HG03060 (cell line): ENCODE results near the gene STX5.
"Not testable (repeated sequence)": the region's sequence is repeated elsewhere in the genome, so short reads cannot be mapped to it uniquely, and the experiment has no call there.

ENCODE experiments used
- ATAC-seq: cut with Tn5 transposase; IDR thresholded peaks from one replicate; pipeline ENCODE4 v1.9.1; 2021; ENCODE audit warnings: low read depth, moderate number of reproducible peaks; ENCODE audit not compliant: unreplicated experiment

Gene STX5

DNA sequence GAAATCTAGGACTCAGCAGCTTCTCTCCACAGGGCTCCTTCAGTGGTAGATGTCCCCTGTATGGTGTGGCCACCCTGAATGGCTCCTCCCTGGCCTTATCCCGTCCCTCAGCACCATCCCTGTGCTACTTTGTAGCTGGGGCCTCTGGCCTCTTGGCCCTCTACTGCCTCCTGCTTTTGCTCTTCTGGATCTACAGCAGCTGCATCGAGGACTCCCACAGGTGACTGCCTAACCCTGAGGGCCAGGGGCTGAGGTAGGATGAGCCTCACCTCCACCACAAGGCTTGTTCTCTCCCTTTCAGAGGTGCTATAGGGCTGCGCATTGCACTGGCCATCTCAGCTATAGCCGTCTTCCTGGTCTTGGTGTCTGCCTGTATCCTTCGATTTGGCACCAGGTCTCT lies 42.9 kb downstream of the STX5 start:
- ATAC-seq, result no peak

DNA sequence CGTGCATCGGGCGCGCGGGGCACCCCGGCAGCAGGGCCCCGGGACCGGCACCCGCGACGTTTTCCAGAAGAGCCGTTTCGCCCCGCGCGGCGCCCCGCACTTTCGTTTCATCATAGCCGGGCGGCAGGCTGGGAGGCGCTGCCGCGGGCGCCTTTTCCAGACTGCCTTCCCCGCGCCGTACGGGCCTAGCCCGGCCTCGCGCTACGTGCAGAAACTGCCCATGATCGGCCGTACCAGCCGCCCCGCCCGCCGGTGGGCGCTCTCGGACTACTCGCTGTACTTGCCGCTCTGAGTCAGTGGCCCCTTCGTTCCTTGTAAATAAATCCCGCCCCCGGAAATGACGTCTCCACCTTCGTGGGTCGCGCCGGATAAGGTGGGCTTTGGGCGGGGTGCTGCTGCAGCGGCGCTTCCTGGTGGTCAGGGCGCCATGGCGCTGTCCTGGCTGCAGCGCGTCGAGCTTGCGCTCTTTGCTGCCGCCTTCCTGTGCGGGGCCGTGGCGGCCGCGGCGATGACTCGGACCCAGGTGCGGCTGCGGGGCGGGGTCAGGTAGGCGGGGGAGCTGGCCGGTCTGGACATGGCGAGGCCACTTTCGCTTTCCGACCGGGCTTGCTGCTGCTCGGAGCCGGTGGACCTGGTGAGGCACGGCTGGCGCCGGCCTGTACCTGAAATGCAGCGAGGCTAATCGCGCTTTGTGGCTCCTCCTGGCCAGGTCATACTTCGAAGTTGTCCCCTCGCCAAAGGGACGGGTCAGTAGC lies 44.7 kb downstream of the STX5 start, which contains the start of gene TMEM179B:
TSS of gene TMEM179B (plus strand) at position 398 of the 755 bp plus-strand sequence. CDS start at position 428, 30 bp downstream.
- peak; percentile 39 for ATAC-seq

DNA sequence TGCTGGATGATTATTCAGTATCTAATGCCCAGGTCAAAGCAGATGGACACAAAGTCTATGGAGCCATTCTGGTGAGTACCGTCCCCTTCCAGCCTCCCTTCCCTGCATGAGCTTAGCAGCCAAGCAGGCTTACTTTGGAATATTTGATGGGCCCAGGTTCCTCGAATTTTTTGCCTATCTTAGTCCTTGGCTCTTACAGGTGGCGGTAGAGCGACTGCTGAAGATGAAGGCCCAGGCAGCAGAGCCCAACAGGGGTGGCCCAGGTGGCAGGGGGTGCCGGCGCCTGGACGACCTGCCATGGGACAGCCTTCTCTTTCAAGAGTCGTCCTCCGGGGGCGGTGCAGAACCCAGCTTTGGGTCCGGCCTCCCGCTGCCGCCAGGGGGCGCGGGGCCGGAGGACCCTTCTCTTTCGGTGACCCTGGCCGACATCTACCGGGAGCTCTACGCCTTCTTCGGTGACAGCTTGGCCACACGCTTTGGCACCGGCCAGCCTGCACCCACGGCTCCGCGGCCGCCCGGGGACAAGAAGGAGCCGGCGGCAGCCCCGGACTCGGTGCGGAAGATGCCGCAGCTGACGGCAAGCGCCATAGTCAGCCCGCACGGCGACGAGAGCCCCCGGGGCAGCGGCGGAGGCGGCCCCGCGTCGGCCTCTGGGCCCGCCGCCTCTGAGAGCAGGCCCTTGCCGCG lies 45.4 kb downstream of the STX5 start:
- ATAC-seq, result no peak

DNA sequence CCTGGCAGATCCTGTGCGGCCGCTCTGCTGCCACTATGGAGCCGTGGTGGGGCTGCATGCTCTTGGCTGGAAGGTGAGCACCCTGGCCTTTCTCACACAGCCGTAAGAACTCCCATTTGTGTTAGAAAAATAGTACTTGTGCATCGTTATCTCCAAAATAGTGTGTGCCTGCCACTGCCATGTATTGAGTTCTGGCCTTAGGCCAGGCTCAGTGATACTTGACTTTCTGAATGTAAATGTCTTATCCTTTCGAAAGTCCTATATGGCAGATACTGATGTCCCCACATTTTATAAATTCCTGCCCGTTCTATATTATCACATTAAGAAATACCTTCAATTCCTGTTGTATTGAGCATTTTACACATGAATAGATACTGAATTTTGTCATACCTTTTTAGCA lies 49.1 kb downstream of the STX5 start:
- ATAC-seq, result no peak

DNA sequence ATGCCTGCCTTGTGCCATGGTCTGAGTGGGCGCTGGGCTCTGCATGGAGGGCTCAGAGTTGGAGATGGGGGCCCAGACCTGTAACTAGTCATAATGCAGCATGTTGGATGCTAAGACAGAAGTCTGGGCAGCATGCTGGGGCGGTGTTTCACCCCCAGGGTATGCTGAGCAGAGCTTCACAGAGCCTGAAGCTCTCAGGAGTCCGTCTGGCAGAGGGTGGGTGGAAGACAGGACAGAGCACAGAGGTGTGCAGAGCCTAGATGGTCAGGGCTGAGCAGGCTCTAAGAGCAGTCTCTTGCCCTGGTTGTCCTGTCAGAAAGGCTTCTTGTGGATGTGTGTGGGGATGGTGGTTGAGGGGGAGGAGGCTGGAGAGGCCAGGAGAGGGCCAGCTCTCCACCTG lies 53.4 kb downstream of the STX5 start:
- ATAC-seq, result no peak

DNA sequence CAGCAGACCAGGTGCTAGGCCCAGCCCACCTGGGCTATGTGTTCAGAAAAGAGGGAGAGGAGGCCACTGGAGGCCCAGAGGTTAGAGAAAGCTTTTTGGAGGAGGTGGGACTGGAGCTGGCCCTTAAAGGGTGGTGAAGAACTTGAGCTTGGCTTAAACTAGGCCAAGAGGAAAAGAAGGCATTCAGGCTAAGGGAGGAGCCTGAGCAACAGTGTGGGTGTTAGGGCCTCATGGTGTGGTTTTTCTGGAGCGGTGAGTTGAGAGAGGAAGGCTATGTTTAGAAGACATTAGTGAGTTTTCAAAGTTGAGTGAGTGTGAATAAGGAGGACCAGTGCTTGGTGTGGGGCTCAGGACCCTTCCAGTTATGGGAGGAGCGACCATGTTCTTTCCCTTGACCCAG lies 54.5 kb downstream of the STX5 start:
- ATAC-seq, result no peak

DNA sequence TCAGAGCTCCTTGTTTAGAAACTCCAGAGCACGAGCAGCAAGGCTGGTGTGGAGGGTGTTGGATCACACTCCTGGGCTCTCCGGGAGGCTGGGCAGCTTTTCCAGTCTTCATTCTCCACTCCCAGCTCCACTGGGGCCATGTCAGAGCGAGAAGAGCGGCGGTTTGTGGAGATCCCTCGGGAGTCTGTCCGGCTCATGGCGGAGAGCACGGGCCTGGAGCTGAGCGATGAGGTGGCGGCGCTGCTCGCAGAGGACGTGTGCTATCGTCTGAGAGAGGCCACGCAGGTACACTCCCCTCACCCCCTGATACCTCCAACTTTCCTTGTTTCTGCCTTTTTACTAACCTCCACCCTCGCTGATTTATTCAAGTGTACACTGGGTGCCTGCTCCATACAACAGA lies 56.2 kb downstream of the STX5 start:
- ATAC-seq, result no peak

DNA sequence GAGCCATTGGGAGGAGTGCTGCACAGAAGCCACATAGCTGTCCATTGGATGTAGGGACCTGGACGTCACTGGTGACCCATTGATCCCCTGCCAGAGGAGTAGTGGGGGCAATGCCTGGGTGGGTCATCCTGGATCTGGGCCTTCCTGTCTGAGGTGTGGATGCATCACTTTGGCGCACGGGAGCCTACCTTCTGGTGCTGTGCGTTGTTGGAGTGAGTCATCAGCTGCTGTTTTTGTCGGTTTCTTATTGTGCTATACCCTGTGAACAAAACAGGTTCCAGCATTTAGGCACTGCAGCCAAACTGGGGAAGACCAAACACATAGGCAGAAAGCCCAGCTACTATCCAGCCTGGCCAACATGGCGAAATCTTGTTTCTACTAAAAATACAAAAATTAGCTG lies 57.4 kb downstream of the STX5 start:
- no peak for ATAC-seq

DNA sequence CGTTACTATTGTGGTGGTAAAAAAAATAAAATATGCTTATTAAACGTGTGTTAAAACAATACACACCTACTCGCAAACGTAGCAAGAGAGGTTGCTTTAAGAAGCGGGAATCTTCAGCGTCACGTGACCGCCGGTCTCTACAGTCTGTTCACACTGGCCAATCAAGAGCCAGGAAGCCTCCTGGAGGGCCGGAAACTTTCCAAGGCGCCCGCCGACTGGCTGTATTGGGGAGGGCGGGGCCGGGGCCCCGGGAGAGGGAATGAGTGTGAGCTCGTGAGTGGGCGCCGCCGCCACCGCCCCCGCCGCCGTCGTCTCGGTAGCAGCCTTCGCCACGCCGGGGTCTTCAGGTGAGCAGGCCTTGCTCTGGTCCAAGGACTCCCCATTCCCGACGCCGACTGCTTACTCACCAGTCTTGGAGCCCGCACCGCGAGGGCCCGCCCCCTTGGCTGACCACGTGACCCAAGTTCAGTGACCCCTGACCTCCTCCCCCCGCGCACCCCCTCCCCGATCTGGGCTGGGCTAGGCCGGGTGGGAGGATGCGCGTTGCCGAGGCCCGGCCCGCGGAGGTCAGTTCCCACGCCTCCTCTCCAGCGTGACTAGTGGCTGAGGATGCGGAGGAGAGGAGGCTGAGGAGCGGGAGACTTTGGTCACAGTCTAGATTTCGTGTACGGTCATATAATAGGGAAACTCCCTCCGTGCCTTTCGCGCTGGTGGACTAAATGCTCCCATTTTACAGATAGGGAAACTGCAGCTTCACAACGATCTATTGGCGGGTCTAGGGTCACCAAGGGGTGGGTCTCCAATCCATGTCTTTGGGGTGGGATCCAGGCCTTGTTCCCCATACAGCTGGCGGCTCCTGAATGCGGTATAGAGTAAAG lies 60.5 kb downstream of the STX5 start, which contains the start of gene TAF6L:
TSS of gene TAF6L (plus strand) at position 253 of the 878 bp plus-strand sequence. CDS start 4,388 bp downstream, outside the sequence.
- ATAC-seq, result peak; percentile 69

DNA sequence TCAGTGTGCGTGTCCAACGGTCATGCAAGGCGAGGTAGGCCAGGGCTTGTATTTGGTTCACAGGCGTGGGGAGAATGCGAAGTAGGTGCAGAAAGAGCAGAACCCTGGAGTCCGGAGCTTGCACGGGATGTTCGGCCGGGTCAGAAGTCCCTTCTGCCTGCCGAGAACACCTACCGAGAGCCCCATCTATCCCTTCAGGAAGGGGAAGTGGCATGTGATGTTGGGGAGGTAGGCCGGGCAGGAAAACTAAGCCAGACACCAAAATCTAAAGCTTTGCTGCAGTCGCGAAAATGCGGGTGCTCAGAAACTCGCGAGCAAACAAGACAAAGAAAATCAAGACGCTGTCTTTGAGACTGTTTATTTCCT lies 61.1 kb downstream of the STX5 start:
- no peak for ATAC-seq

DNA sequence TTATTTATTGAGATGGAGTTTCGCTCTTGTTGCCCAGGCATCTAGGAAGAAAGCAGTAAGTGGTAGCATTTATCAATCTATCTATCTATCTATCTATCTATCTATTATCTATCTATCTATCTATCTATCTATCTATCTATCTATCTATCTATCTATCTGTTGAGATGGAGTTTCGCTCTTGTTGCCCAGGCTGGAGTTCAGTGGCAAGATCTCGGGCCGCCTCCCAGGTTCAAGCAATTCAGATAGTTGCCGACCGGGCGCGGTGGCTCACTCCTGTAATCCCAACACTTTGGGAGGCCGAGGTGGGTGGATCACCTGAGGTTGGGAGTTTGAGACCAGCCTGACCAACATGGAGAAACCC lies 71.0 kb downstream of the STX5 start:
- not testable (repeated sequence) for ATAC-seq

DNA sequence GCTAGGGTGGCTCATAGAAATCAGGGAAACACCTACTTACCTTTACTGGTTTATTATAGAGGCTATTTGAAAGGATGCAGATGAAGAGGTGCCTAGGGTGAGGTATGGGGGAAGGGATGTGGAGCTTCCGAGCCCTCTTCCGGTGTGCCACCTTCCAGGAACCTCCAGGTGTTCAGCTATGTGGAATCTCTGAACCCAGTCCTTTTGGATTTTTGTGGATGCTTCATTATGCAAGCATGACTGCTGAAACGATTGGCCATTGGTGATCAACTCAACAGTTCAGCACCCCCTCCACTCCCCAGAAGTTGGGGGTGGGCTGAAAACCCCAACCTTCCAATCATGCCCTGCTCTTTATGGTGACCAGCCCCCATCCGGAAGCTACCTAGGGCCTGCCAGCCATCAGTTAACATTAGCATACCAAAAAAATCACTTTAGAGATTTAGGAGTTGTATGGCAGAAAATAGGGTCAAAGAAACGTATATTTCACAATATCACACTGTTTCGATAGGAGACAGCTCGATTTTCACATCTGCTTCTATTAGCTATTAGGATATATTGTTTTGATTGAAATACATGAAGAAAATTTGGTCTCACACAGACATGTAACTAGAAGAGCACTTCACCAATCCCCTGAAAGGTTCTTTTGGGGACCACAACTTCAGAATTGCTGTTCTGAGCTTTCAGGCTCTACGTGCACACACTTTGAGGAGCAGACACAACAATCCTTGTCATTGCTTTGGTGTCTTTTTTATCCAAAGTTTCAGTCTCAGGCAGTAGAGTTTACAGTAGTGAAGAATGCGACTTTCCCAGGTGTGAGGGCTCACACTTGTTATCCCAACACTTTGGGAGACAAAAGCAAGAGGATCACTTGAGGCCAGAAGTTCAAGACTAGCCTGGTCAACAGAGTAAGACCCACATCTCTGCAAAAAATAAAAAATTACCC lies 73.7 kb downstream of the STX5 start:
- ATAC-seq, result no peak
